ENCODE results near the gene PGC. TPM values are rescaled to one million over a fixed set of nuclear protein-coding genes. Genes with fewer than 3 reads are reported as not detected.

PGC gene
- total RNA-seq, 1 experiment from 2014 or later, result not detected

DNA sequence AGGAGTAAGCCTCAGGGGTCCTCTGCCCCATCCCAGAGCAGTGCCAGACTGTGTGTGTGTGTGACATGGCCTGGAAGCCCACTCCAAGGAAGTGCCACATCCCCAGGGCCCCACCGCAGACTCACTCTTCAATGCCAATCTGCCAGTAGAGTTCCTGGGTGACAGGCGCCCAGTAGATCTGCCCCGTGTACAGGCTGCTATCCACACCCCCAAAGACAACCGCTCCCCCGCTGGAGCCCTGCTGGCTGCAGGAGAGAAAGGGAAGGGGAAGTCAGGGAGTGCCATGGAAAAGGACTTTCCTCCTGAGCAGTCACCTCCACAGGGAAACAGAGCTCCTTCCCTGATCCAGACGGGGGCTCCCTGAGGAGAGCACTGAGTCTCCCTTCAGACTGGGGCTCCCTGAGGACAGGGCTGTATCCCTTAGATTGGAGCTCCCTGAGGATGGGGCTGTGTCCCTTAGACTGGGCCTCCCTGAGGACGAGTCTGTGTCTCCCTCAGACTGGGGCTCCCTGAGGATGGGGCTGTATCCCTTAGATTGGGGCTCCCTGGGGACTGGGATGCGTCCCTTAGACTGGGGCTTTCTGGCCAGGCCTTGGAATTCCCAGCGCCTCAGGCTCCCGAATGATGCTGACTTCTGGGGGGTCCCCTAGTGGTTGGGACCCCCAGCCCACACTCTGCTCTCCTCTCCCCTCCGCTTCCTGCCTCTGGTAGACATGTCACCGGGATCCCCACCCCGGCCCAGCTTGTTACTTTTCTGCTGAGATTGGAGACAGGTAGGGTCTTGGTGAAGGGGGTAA lies 6.6 kb downstream of the PGC start:
- Mint-ChIP-seq H3K4me3 (no peak overlapping the region), H3K9me3 (no peaks in the 10 kb centered on the region; a peak in 1 of 5 replicates), H3K36me3 (ENCODE audit: insufficient read depth in 1 of 3, low read depth in 3 of 3) (no peaks in the 10 kb centered on the region; a peak in 1 of 7 replicates), H3K4me1 (peaks cover 16 to 22% of the 10 kb centered on the region in 2 experiments), H3K27me3 (ENCODE audit: low read depth) (peaks cover 12% of the 10 kb centered on the region), H3K27ac (no peak overlapping the region)
- Histone ChIP-seq H3T11ph (ENCODE audit: low read length) (no peak overlapping the region), H2BK20ac (ENCODE audit: low read depth, low read length, poor library complexity, severe bottlenecking) (no peak overlapping the region), H3K9ac (ENCODE audit: extremely low read depth, insufficient read length, low read length) (no peak overlapping the region), H2BK5ac (ENCODE audit: insufficient read length, low read length) (no peak overlapping the region), H4K91ac (ENCODE audit: insufficient read length, low read depth, low read length) (no peak overlapping the region), H3K18ac (ENCODE audit: insufficient read length, low read depth, low read length) (no peak overlapping the region), H3K4ac (ENCODE audit: low read depth, low read length) (no peak overlapping the region), H4K5ac (ENCODE audit: insufficient read length, low read depth, low read length) (no peak overlapping the region), H3K79me1 (ENCODE audit: insufficient read depth, low read depth, low read length, poor library complexity, severe bottlenecking) (no peaks in the 10 kb centered on the region), H3K27ac (ENCODE audit: insufficient read length, low read depth, low read length) (no peak overlapping the region), H3K79me2 (ENCODE audit: insufficient read depth, low read length) (no peaks in the 10 kb centered on the region), H3K9me3 (ENCODE audit: control insufficient read depth, low read depth, low read length) (no peaks in the 10 kb centered on the region), H3K14ac (ENCODE audit: insufficient read depth, low read length) (no peak overlapping the region), H4K8ac (replicated peaks; ENCODE audit: insufficient read length, low read depth, low read length) (no peak overlapping the region), H3K27me3 (ENCODE audit: insufficient read depth, low read length) (no peaks in the 10 kb centered on the region), H4K20me1 (ENCODE audit: control insufficient read depth, insufficient read depth, insufficient read length) (no peaks in the 10 kb centered on the region), H3K4me1 (ENCODE audit: insufficient read depth, low read length) (no peaks in the 10 kb centered on the region), H2BK120ac (ENCODE audit: low read depth, low read length, poor library complexity, severe bottlenecking) (no peak overlapping the region), H3K56ac (ENCODE audit: insufficient read length, low read depth, low read length) (no peak overlapping the region), H3K23ac (ENCODE audit: insufficient read length, low read depth, low read length) (no peak overlapping the region), H2AK5ac (ENCODE audit: insufficient read length, low read length) (no peak overlapping the region), H2BK15ac (ENCODE audit: low read depth, low read length) (no peak overlapping the region), H3K4me2 (ENCODE audit: insufficient read depth, insufficient read length, low read length) (no peak overlapping the region), H3K23me2 (ENCODE audit: insufficient read length, low read depth, low read length, poor library complexity, severe bottlenecking) (peaks cover 2% of the 10 kb centered on the region), H2BK12ac (ENCODE audit: insufficient read length, low read depth, low read length) (no peak overlapping the region), H2AFZ (ENCODE audit: low read length) (no peak overlapping the region)
- DNase-seq, result no peak
- no CpG with 5 or more reads among the region's 13 CpGs for WGBS (ENCODE audit: extremely low coverage, insufficient read length, low lambda C conversion rate)
- TF ChIP-seq, protein P1, sequence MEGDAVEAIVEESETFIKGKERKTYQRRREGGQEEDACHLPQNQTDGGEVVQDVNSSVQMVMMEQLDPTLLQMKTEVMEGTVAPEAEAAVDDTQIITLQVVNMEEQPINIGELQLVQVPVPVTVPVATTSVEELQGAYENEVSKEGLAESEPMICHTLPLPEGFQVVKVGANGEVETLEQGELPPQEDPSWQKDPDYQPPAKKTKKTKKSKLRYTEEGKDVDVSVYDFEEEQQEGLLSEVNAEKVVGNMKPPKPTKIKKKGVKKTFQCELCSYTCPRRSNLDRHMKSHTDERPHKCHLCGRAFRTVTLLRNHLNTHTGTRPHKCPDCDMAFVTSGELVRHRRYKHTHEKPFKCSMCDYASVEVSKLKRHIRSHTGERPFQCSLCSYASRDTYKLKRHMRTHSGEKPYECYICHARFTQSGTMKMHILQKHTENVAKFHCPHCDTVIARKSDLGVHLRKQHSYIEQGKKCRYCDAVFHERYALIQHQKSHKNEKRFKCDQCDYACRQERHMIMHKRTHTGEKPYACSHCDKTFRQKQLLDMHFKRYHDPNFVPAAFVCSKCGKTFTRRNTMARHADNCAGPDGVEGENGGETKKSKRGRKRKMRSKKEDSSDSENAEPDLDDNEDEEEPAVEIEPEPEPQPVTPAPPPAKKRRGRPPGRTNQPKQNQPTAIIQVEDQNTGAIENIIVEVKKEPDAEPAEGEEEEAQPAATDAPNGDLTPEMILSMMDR (conservative IDR thresholded peaks at IDR 0.05), result no peak

Data from H9 (cell line).